Measurements from ENCODE around the gene NRIP1.

The NRIP1 gene

GRCh38 chr21:15061279-15061678 lies 3.5 kb downstream of the NRIP1 start:
- H3K4me3 ChIP-seq (ENCODE audit: low read depth, low read length), result no peak overlapping the region
- TF ChIP-seq CTCF (IDR thresholded peaks at IDR 0.05; ENCODE audit: borderline replicate concordance, insufficient read depth, low read depth, low read length), result no peak

- no peak overlapping the region for H3K4me3 ChIP-seq (ENCODE audit: low read depth, low read length)
- TF ChIP-seq CTCF (IDR thresholded peaks at IDR 0.05; ENCODE audit: borderline replicate concordance, insufficient read depth, low read depth, low read length), result no peak
Observed at GRCh38 chr21:15060543-15061175, 4.1 kb downstream of the NRIP1 start.

- TF ChIP-seq CTCF (IDR thresholded peaks at IDR 0.05; ENCODE audit: borderline replicate concordance, insufficient read depth, low read depth, low read length), result no peak
- H3K4me3 ChIP-seq (ENCODE audit: low read depth, low read length), result no peak overlapping the region
Observed at GRCh38 chr21:15059397-15059796, 5.4 kb downstream of the NRIP1 start.

GRCh38 chr21:15058854-15059263 lies 5.9 kb downstream of the NRIP1 start:
- no peak overlapping the region for H3K4me3 ChIP-seq (ENCODE audit: low read depth, low read length)
- TF ChIP-seq CTCF (IDR thresholded peaks at IDR 0.05; ENCODE audit: borderline replicate concordance, insufficient read depth, low read depth, low read length), result no peak

- peak overlapping the region; percentile 8 for H3K4me3 ChIP-seq (ENCODE audit: low read depth, low read length)
- no peak for TF ChIP-seq CTCF (IDR thresholded peaks at IDR 0.05; ENCODE audit: borderline replicate concordance, insufficient read depth, low read depth, low read length)
Observed at GRCh38 chr21:15057285-15057684, 7.5 kb downstream of the NRIP1 start.

- TF ChIP-seq CTCF (IDR thresholded peaks at IDR 0.05; ENCODE audit: borderline replicate concordance, insufficient read depth, low read depth, low read length), result no peak
- no peak overlapping the region for H3K4me3 ChIP-seq (ENCODE audit: low read depth, low read length)
Observed at GRCh38 chr21:15054606-15055239, 10.1 kb downstream of the NRIP1 start.

- H3K4me3 ChIP-seq (ENCODE audit: low read depth, low read length), result no peak overlapping the region
- TF ChIP-seq CTCF (IDR thresholded peaks at IDR 0.05; ENCODE audit: borderline replicate concordance, insufficient read depth, low read depth, low read length), result no peak
Observed at GRCh38 chr21:15054089-15054488, 10.7 kb downstream of the NRIP1 start.
